Ectodermal cell (in vitro differentiated cells): ENCODE results near the gene DGCR8.

Source experiments
- H3K27ac ChIP-seq: 2 replicates; pipeline ENCODE4 v1.7.0; 2013; ENCODE audit warnings: mild to moderate bottlenecking, low read depth, low read length; ENCODE audit not compliant: insufficient read depth, poor library complexity, severe bottlenecking
- H3K27me3 ChIP-seq: 2 replicates; pipeline ENCODE4 v1.7.0; 2013; ENCODE audit warnings: mild to moderate bottlenecking, low read length; ENCODE audit not compliant: insufficient read depth, control insufficient read depth, poor library complexity, severe bottlenecking
- H3K36me3 ChIP-seq: one replicate; pipeline ENCODE4 v1.7.0; 2013; ENCODE audit warnings: low read length; ENCODE audit not compliant: control insufficient read depth, insufficient read depth
- H3K4me1 ChIP-seq: one replicate; pipeline ENCODE4 v1.7.0; 2013; ENCODE audit warnings: low read length; ENCODE audit not compliant: control insufficient read depth, insufficient read depth
- H3K4me3 ChIP-seq: 2 replicates; pipeline ENCODE4 v1.7.0; 2013; ENCODE audit warnings: low read depth, low read length, control low read depth; ENCODE audit not compliant: insufficient read depth
- H3K9me3 ChIP-seq: 2 replicates; pipeline ENCODE4 v1.7.0; 2013; ENCODE audit warnings: mild to moderate bottlenecking, low read length, moderate library complexity; ENCODE audit not compliant: control insufficient read depth
- WGBS, 2 experiments: methylation state at CpG; one replicate each; pipeline ENCODE4 v1.1.7; 2013; ENCODE audit warnings: missing lambda C conversion rate in 2 of 2; 5-methylcytosine and 5-hydroxymethylcytosine counted together

Gene DGCR8

DNA sequence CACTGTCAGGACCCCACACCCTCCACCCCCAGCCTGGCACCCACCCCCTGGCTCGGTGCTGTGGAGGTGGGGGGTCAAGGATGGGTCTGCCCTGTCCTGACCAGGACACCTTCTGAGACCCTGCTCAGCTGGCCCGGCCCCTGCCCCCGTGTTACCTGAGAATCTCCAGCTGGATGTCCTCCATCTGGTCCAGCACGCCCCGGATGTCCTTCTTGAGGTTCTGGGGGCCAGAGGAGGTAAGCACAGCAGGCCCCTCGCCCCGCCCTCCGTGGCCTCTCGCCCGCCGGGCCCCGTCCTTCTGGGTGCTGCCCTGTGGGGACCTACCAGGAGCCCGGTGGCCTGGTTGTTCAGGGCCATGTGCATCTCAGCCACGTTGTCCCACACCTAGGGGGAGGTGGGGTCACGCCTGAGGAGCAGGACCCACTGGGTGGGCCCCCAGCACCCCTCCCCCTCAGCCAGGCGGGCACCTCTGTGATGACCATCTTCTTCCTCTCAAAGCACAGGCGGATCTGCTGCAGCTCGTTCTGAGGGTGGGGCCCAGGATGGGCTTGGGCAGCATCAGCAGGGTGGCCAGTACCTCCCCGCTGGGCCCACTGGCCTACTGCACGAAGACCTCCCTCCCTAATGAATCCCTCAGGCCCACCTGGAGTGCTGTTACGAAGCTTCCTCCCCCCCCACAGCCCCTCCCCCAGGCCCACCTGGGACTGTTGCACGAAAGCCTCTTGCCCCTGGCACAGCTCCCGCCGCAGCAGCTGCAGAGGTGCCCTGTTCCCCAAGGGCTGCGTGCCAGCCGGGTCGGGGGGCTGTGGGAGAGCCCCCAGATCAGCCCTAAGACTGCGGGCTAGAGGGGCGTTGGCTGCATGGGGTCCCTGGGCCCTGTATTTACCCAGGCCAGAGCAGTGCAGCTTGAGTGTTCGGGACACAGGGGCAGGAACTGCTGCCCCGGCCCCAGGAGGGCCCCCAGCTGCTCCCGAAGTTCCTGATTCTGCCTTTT lies 69.5 kb downstream of the DGCR8 start:
- H3K36me3 ChIP-seq, result no peaks in the 10 kb centered on the region
- no peaks in the 10 kb centered on the region for H3K27me3 ChIP-seq

DNA sequence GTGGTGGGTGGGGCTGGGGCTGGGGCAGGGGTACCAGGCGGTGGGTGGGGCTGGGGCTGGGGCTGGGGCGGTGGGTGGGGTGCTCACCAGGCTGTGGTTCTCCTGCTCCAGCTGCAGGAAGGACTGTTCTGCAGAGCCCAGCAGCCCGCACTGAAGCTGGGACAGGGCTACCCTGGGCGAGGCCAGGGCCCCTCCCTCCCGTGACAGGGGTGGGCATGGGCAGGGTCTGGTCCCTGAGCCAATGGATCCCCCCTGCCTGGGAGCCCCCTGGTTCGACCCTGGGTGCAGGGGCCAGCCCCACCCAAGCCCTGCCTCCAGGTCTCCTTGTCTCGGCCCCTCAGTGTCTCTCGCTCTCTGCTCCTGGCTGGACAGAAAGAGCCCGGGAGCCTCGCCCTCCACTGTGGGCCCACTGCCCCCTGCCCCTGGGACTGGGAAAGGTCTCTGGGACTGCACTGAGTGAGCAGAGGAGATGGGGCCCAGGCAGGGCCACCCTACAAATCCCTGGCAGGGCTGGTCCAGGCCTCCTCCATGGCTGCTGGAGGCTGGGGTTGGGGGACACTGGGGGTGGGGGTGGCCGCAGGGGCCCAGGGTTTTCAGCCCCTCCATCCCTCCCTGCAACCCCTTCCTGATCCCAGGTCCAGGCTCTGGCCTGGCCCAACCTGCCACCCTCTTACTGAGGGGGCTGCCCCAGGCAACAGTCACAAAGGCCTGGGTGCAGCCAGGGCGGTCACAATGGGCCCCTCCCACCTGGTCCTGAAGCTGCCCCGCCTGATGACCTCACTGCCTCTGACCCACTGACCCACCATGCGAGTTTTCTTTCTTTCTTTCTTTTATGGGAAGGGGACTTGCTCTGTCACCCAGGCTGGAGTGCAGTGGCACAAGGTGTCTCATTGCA lies 70.6 kb downstream of the DGCR8 start, which contains the start of gene CCDC188:
TSS of gene CCDC188 (minus strand) at position 675 of the 895 bp plus-strand sequence. CDS start at position 606, 69 bp downstream.
- 89 to 90% methylated on average over 14 of the region's 14 CpGs for WGBS, 2 experiments
- no peak within 1 kb of the TSS for H3K27ac ChIP-seq
- no peaks in the 10 kb centered on the region for H3K9me3 ChIP-seq
- H3K4me3 ChIP-seq, result no peak within 1 kb of the TSS
- no peaks in the 10 kb centered on the region for H3K36me3 ChIP-seq
- no peaks in the 10 kb centered on the region for H3K27me3 ChIP-seq
- peaks cover 14% of the 10 kb centered on the region for H3K4me1 ChIP-seq

More for the DNA sequence above, 69.5 kb downstream of the DGCR8 start:
- 91 to 92% methylated on average over 32 of the region's 32 CpGs for WGBS, 2 experiments
- Histone ChIP-seq H3K27ac (no peak overlapping the region), H3K4me3 (no peak overlapping the region), H3K4me1 (peaks cover 9% of the 10 kb centered on the region), H3K9me3 (no peaks in the 10 kb centered on the region)

DNA sequence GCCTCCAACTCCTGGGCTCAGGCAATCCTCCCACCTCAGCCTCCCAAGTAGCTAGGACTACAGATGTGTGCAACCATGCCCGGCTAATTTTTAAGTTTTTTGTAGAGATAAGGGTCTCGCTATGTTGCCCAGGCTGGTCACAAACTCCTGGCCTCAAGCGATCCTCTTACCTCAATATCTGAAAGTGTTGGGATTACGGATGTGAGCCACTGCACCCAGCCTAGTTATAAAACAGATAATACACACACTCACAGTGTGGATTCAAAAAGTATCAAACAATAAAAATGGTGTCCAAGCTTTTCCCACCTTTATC lies 71.2 kb downstream of the DGCR8 start:
- H3K27me3 ChIP-seq, result no peaks in the 10 kb centered on the region
- H3K9me3 ChIP-seq, result no peaks in the 10 kb centered on the region
- no peaks in the 10 kb centered on the region for H3K36me3 ChIP-seq
- WGBS, 2 experiments, result 92 to 95% methylated on average over 4 of the region's 4 CpGs
- H3K4me1 ChIP-seq, result peaks cover 15% of the 10 kb centered on the region
- no peak overlapping the region for H3K4me3 ChIP-seq
- no peak overlapping the region for H3K27ac ChIP-seq

DNA sequence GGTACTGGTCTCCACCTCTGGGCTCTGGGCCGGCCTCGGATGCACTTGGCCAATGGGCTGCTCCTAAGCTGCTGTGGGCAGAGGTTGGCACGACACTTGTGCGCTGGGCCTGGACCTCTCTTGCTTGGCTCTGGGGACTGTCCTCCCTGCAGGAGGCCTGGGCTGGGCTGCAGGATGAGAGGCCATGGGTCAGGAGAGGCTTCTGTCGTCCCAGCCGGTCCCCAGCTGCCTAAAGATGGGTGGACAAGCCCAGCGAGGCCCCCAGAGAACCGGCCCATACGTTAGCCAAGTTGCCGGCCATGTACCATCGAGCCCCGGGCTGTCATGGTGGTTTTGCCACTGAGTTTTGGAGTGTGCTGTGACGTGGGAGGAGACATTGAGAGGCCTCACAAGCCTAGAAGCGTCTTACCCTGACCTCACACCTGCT lies 72.4 kb downstream of the DGCR8 start:
- Histone ChIP-seq H3K27me3 (no peaks in the 10 kb centered on the region), H3K36me3 (no peaks in the 10 kb centered on the region), H3K4me1 (peaks cover 15% of the 10 kb centered on the region), H3K4me3 (no peak overlapping the region), H3K9me3 (no peaks in the 10 kb centered on the region), H3K27ac (no peak overlapping the region)
- 93% methylated on average over 14 of the region's 14 CpGs for WGBS, 2 experiments

DNA sequence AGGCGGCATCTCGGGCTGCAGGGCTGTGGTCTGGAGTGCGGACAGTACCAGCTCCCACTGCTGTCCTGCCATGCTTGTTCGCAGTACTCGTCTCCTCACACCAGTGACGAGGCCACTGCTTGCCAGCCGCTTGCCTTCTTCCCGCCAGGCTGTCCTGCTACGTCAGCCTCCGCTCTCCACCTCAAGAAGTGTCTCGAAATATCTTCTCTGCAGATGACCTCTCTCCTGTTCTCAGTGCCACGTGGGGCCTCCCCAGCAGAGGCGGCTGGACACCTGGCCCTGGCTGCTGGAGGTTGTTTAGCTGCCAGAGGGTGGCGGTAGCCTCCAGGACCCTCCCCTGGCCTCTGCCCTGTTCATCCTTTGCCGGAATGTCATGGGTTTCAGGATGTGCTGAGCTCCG lies 73.9 kb downstream of the DGCR8 start:
- peak overlapping the region; percentile 11 for H3K27ac ChIP-seq
- no peaks in the 10 kb centered on the region for H3K27me3 ChIP-seq
- 78 to 79% methylated on average over 16 of the region's 16 CpGs for WGBS, 2 experiments
- no peaks in the 10 kb centered on the region for H3K36me3 ChIP-seq
- no peak overlapping the region for H3K4me3 ChIP-seq
- H3K9me3 ChIP-seq, result no peaks in the 10 kb centered on the region
- peaks cover 18% of the 10 kb centered on the region for H3K4me1 ChIP-seq

DNA sequence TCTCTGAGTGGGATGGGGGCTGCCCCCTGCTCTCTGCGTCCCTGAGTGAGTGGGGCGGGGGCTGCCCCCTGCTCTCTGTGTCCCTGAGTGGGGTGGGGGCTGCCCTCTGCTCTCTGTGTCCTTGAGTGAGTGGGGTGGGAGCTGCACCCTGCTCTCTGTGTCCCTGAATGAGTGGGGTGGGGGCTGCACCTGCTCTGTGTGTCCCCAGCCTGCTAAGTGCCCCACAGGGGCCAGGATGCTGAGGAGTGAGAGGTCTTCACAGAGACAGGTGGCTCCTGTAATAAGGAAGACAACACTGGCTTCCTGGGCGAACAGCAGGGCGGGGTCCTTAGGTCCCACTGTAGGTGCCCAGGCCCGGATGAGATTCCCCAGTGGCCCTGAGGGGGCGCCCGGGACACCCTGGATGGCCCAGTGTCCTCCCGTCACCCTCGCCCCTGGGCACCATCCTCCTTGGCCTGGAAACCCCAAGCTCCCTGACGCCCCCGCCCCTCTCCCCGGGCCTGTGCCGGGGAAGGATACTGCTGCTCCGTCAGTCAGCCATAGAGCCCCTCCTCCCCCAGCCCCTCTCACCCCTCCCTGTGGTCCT lies 74.7 kb downstream of the DGCR8 start:
- Histone ChIP-seq H3K27me3 (no peaks in the 10 kb centered on the region), H3K9me3 (no peaks in the 10 kb centered on the region), H3K36me3 (no peaks in the 10 kb centered on the region), H3K4me1 (peaks cover 18% of the 10 kb centered on the region), H3K4me3 (no peak overlapping the region), H3K27ac (no peak overlapping the region)
- 87 to 89% methylated on average over 14 of the region's 14 CpGs for WGBS, 2 experiments

DNA sequence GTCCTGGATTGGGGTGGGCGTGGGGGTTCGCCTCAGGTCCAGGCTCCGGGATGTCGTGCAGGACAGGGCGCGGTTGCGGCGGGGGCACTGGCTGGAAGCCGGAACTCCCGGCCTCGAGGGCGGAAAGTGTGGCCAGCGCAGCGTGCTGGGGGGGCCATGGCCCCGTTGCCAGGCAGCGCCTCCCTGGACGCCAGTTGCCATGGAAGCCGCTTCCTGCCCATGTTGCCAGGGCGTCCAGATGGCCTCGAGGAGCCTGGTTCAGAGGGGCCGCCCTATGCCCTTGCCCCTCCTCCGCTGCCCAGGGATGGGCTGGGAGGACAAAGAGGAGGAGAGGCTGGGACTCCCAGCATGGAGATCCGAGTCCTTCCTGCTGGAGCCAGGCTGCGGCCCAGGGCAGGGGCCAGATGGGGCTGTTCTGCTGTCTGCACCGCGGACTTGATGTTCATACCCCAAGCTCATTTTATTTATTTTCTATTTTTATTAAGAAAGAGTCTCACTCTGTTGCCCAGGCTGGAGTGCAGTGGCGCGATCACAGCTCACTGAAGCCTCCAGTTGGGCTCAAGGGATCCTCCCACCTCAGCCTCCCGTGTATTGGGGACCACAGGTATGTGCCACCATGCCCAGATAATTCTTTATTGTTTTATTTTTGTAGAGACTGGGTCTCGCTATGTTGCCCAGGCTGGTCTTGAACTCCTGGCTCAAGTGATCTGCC lies 75.4 kb downstream of the DGCR8 start:
- no peaks in the 10 kb centered on the region for H3K36me3 ChIP-seq
- H3K27me3 ChIP-seq, result no peaks in the 10 kb centered on the region
- no peak overlapping the region for H3K4me3 ChIP-seq
- H3K9me3 ChIP-seq, result no peaks in the 10 kb centered on the region
- H3K27ac ChIP-seq, result no peak overlapping the region
- peaks cover 18% of the 10 kb centered on the region for H3K4me1 ChIP-seq
- 82 to 86% methylated on average over 28 to 30 of the region's 30 CpGs for WGBS, 2 experiments

DNA sequence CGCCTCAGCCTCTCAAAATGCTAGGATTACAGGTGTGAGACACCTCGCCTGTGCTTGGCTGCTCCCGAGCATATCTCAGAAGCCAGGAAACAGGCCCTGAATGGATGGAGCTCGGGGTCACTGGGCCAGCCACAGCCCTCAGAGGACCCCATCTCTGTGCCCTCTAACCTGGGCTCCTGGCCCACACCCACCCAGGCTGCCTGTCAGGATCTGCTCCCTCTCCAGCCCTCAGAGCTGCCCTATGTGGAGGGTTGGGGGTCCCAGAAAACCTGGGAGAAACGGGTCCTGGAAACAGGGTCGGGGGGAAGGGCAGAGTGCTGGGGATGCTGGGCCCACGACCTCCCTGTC lies 76.0 kb downstream of the DGCR8 start:
- 88 to 91% methylated on average over 7 of the region's 7 CpGs for WGBS, 2 experiments
- no peak overlapping the region for H3K4me3 ChIP-seq
- H3K4me1 ChIP-seq, result peaks cover 18% of the 10 kb centered on the region
- no peaks in the 10 kb centered on the region for H3K9me3 ChIP-seq
- no peaks in the 10 kb centered on the region for H3K27me3 ChIP-seq
- H3K36me3 ChIP-seq, result no peaks in the 10 kb centered on the region
- H3K27ac ChIP-seq, result no peak overlapping the region

DNA sequence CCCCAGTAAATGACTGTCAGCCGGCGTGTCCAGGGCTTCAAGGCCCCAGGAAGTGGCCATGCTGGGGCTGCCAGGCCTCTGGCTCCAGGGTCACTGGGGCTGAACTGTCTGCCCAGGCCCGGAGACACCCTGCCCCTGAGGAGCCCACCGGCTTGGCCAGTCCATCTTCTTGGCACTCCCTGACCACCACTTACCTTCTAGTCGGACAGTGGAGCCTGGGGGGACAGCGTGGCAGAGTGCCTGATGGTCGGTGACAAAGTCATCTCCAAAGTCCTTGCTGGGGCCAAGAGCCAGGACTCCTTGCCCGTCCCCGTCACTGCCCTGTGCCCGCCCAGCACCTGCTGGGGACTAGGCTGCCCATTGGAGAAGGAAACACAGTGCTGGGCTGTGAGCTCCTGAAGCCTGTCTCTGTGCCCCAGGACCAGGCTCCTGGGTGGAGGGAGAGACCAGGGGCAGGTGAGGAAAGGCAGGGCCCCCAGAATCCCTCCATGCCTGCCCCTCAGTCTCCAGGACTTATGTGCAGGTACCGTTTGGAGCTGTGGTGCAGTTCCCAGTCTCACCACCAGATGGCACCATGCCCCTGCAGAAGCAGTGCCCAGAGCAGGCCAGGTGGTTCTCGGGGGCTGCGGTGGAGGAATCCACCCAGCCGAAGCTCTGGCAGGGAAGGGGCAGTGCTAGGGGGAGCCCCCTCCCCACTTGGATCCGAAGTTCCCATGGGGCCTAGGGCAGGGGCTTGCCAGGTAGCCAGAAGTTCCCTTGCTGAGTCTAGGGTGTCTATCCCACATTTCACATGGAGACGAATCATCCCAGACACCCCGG lies 76.8 kb downstream of the DGCR8 start:
- Histone ChIP-seq H3K27ac (no peak overlapping the region), H3K4me1 (peaks cover 18% of the 10 kb centered on the region), H3K27me3 (no peaks in the 10 kb centered on the region), H3K4me3 (no peak overlapping the region), H3K9me3 (no peaks in the 10 kb centered on the region), H3K36me3 (no peaks in the 10 kb centered on the region)
- 57 to 58% methylated on average over 17 of the region's 17 CpGs for WGBS, 2 experiments
